Sciatic nerve (tissue), 2 donors: Measurements from ENCODE around the gene DENND2D. TPM values are rescaled to one million over a fixed set of nuclear protein-coding genes. Genes with fewer than 3 reads are reported as not detected.
A peak's percentile ranks its signal among the peaks of the same experiment; 100 is the strongest.

Source experiments
- ATAC-seq: fragments of 200-7000 bp; cut with Tn5 transposase; one replicate; pipeline ENCODE4 v1.9.1; 2020; ENCODE audit warnings: mild to moderate bottlenecking, moderate library complexity
- DNase-seq: peaks from one replicate; pipeline ENCODE4 v3.0.0-alpha.2; 2020; ENCODE audit warnings: low spot score
- intact Hi-C: fragments of 100-400 bp; cut with DNase I; formaldehyde crosslinking; loops from one replicate; pipeline ENCODE4 v1.14.2; 2022
- total RNA-seq: library from RNA; stranded (reverse); fragmentation: NEBNext Ultra II Directional; extraction: Animal tissue kit (Norgen Biotek cat#: 25700); gene quantifications from one replicate; pipeline ENCODE4 v1.2.1, GENCODE V29; 2021
- donor health status: DM: no; HTN: no; CAD: no.
- donor health status: DM: no; HTN: no; CAD: no.

Gene DENND2D
- total RNA-seq, 1 donor from 2014 or later, result 14.6 TPM

DNA sequence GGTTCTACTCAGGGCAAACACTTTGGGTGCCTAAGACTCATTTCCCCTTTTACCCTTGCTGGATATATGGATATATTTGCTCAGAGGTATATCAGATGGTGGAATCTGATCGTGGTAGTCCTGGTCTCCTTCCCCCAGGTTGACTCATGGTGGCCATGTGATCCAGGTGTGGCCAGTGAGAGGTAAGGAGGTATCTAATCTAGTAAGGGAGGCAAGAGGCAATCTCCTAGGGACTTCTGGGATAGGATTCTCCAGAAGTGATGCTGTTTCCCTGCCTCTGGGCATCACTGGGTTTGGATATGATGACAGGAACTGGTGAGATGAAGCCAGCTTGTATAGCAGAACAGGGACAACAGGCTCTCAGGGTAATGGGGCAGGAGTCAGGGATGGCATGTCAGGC is 8.5 kb upstream of the DENND2D start:
- intact Hi-C loops, result no loop called here
- ATAC-seq (no peak), DNase-seq (no peak)

DNA sequence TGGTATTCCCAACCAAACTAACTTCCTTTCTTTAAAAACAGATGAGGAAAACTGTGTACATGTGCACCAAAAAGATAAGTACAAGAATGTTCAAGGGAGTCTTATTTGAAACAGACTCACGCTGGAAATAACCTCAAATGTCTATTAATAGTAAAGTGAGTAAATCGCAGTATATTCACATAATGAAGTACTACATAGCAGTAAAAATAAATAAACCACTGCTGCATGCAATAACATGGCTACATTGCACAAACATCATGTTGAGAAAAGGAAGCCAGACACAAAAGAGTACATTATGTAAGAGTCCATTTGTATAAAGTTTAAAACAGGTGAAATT is 5.2 kb upstream of the DENND2D start:
- intact Hi-C loops, result no loop called here
- ATAC-seq, result no peak
- no peak for DNase-seq

DNA sequence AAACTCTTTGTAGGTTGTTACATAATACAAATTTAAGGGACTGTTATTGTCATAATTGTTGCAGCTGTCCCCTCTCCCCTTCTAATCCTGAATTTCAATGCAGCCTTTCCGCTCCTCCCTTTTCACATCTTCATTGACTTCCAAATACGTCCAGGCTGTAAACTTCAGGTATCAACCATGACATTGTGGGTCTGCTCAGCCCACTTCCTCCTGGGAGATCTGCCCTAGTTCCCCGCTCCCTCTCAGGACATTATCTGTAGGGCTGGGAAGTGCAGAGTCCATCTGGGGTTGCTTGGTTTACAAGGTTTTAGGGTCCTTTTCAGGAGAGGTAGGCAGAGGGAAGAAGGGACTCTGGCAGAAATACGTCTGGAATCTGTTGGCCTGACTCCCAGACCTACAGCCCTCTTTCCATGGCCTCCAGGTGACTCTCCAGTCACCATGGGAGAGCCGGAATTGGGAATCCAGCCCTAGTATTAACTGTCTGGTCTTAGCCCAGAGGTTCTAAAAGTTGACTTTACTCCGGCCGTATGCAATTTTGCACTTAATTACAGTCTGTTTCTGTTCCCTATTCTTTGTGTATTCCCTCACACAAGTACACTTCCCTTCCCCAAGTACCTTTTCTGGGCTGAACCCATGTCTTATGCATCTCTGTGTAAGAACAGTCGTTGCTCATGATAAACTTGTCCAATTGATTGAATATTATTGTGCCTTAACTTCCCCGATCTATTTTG is 4.7 kb upstream of the DENND2D start:
- DNase-seq (no peak), ATAC-seq (no peak)
- intact Hi-C loops, result no loop called here

GRCh38 chr1:111204201-111204982 is 3.9 kb upstream of the DENND2D start:
- DNase-seq, result no peak
- ATAC-seq, result peak; percentile 72
- intact Hi-C loops, result no loop called here

- intact Hi-C loops, result no loop called here
- ATAC-seq (peak; percentile 66), DNase-seq (peak; percentile 83)
These were observed 3.3 kb upstream of the DENND2D start for GRCh38 chr1:111203681-111204200.

DNA sequence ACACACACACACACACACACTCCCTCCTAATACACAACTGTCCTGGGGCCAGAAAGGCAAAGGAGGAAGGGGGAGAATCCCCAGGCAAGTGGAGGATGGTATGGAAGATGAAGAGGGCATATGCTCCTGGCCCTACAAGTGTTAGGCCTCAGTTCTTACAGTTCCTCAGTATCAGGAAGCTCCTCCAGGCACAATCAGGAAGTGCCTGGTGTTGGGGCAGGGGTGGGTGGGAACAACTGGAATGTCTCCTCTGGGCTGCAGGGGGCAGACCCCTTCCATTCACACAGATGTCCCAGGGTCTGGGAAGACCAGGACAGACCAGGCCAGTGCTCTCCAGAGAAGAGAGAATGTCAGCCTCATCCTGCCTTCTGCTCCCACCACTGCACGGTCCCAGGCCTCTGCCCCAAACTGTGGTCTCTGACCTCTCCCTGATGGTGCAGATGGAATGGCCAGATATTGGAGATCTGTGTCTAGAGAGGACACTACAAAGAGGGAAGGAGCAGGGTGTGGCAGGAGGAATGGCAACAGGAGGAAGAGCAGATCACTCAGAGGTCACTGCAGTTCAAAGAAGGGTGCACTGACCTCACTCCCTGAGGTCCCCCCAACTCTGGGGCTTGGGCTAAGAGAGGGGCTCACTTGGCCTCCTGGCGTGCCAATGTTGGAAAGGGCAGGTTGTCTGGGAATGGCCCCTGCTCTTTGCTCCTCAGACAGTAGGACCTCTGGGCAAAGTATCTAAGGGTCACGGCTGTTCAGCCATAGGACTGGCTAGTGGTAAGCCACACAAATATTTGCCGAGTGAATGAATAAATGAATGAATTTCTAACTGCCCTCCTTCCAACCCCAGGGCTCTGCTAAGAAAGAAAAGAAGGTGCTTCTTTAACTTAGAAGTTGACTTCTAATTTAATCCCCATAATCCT is 2.5 kb upstream of the DENND2D start:
- ATAC-seq (no peak), DNase-seq (no peak)
- intact Hi-C loops, result no loop called here

DNA sequence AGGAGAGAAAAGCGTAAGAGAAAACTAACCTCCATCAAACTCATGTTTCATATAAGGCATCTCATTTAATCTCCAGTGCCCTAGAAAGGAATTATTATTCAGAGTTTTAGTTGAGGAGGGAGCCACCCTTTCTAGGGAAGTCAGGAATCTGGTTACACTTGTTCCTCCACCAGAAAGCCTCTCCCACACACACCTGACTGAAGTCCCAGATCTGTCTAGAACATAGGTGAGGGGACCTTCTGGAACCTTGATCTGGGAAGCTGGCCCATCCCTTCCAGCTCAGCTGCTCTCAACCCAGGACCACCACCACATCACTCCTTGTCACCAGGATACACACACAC is 1.9 kb upstream of the DENND2D start:
- ATAC-seq (no peak), DNase-seq (no peak)
- intact Hi-C loops, result no loop called here

GRCh38 chr1:111201275-111202090 is 1.0 kb upstream of the DENND2D start:
- ATAC-seq (no peak), DNase-seq (no peak)
- intact Hi-C loops, result no loop called here

GRCh38 chr1:111200802-111201161 is 336 bp upstream of the DENND2D start:
- DNase-seq (no peak), ATAC-seq (no peak)
- intact Hi-C loops, result no loop called here

DNA sequence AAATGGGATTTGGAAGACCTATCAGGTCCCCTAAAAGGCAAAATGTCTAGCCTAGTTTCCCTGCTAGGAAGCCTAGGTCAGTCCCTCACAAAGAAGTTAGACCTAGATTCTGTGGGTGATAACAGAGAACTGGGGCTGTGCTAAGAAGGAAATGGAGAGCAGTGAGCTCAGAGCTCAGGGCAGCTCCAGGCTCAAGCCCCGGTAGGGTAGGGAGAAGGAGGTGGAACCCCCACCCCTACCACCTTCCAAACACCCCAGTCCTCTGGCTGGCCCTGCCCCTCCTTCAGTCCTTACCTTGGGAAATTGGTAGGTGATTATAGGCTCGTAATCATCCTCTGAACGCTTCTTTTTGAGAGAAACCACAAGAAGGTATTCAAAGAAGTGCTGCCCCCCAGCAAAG is 1.1 kb downstream of the DENND2D start:
- DNase-seq, result no peak

DNA sequence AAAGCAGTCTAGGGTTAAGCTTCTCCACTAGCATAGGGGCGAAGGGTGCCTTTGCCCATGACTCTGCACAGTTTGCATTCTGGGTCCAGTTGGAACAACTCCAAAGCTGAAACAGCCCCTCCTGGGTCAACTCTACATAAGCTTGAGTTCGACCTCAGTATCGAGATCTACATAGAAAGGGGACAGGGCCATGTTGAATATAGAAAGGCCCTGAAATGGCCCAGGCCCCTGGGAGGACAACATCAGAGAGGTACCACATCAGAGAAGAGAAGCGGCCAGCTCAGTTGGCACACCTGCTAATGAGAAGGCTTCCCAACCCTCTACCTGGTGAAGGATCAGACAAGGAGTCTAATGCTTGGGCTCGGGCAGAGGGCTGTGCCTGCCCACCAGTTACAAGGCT is 1.6 kb downstream of the DENND2D start:
- no peak for DNase-seq
- intact Hi-C loops, result no loop called here
- no peak for ATAC-seq

More for the DNA sequence above, 1.1 kb downstream of the DENND2D start:
- ATAC-seq, result no peak
- intact Hi-C loops, result no loop called here

DNA sequence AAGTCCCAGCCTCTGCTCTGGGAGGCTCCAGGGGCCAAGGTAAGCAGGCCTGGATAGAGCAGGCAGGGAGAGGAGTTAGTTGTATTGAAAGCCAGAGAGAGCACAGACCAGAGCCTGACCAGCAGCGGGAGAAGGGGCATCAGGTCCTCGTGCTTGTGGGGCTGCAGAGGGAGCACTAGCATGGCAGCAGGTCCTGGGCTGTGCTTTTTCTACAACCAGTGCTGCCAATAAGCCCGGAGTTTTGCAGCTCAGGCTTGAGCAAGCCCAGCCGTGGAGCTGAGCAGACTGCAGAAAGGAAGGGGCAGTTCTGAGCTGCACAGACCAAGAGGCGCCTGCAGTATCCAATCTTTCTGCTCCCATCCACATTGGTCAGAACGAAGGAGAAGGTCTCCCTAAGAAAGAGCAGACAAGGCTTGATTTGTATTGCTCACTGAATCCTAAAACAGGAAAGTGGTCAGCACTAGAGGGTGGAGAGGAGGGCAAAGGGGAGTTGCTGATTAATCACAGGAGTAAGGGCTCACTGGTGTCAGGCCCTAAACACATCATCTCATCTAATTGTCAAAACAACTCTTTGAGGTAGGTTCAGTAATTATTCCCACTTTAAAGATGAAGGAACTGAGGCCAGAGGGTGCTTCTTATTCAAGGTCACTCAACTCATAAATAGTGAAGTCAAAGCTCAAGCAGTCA is 2.7 kb downstream of the DENND2D start:
- intact Hi-C loops, result no loop called here
- ATAC-seq (no peak), DNase-seq (no peak)

DNA sequence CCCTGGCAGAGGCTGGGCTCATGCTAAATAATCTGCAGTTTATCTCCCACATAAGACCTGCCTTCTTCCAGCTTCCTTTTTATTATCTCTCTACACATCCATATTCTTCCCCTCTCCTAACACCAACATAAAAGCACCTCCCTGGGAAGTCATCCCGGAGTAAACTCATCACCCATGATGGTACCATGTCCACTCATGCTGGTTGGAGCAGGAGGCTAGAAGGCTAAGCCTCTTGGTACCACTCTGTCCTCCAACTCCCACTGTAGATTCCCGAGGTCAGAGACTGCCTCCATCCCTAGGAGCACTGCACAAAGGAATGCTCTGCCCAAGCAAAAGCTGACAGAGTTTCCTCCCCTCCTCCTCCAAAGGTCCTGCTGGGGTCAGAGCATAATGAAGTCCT is 4.2 kb downstream of the DENND2D start:
- DNase-seq, result no peak
- intact Hi-C loops, result no loop called here
- ATAC-seq, result no peak

GRCh38 chr1:111195002-111195684 is 5.3 kb downstream of the DENND2D start:
- ATAC-seq, result peak; percentile 48
- DNase-seq, result no peak
- intact Hi-C loops, result no loop called here

DNA sequence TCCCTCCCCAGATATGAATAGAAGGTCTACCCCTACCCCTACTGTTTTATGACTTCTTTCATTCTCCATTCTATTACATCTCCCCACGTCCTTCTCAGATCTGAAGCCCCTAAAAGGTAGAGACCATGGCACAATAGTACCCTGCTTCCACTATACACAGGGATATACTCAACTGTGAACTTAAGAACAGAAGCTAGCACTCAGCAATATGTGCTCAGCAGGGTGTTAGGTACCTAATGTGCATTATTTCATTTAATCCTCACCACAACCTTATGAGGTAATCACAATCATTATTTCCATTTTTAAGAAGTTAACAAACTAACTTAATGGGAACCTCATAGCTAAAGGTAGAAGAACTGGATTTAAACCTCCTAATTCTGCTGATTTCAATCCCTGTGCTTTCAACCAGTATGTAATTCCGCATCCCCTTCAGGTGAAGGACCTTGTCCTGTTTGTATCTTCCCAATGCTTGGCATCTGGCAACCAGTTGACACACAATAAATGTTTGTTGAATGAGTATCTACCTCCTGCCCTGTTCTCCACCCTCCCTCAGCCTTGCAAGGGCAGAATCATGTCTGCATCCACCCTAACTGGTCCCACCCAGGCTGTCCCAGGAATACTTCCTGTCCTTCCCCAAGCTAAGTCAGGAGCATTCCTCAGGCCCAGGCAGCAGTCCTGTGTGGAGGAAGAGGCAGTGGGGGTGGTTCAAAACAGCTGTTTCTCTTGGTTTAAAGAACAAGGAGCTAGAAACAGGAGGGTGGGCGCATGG is 6.5 kb downstream of the DENND2D start:
- intact Hi-C loops, result no loop called here
- DNase-seq (no peak), ATAC-seq (no peak)

DNA sequence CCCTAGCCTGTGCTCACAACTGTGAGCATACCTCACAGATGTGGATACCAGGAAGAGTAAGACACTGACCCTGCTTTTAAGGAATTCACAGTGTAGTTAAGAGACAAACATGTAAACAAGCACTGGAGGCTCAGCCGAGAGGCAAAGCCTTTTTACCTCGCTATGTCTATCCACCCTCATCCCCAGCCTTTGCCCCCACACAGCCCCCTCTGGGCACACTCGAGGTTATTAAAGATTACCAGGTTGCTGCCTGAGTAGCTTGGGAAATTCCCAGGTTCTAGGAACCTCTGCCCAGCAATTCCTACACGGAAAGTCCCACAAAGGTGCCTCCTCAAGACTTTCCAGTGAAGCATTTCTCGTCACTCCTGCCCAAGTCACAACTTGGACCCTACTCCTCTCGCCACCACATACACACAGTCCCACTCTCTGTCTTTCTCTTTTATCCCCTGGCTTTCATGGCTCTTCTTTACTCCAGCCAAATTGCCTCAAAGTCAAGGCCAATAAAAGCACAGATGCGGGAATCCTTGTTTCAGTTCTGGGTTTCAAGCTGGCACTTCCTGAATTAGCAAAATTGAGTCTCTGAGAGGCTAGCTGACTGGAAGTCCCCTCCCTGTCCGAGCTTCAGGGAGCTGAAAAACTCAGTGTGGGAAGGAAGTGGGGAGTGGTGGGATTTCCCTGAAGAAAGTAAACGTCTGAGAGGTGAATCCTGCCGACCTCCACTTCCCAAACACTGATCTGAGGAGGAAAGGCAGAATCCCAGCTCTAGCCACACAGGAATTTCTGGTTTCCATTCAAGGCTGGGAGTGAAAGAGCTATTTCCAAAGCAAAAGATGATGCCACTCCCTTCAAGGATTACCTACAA is 7.6 kb downstream of the DENND2D start:
- no peak for DNase-seq
- ATAC-seq, result peak; percentile 7
- intact Hi-C loops, result no loop called here
